22Rv1 (cell line): Measurements from ENCODE around the gene GLIS1.

ENCODE experiments used
- H3K27ac ChIP-seq: fragments of 450-650 bp; 2 replicates; pipeline ENCODE4 v1.5.1; 2017
- ZFX ChIP-seq: fragments of 450-650 bp; IDR thresholded peaks from 2 replicates; pipeline ENCODE4 v1.6.1; 2017; ENCODE audit warnings: antibody characterized with exemption, borderline replicate concordance
- TF ChIP-seq, protein P1 (sequence below): fragments of 450-650 bp; IDR thresholded peaks from 2 replicates; pipeline ENCODE4 v1.5.1; 2017; ENCODE audit warnings: mild to moderate bottlenecking

The GLIS1 gene

DNA sequence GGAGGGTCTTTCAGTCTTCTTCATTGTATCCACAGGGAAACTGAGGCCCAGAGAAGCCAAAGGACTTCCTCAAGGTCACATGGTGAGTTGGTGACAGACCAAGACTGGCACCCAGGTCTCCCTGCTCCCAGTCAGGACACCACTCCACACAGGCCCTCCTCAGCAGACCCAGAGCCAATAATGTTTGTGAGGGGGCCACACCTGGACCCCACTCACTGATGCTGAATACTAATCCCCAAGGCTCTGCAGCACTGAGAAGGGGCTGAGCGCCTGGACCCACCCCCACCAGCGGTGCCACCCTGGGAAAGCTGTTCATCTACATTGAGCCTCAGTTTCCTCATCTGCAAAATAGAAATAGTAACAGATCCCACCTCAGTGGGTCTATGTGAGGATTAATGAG, 79.5 kb downstream of the GLIS1 start:
- TF ChIP-seq ZFX: no peak
- TF ChIP-seq, protein P1, sequence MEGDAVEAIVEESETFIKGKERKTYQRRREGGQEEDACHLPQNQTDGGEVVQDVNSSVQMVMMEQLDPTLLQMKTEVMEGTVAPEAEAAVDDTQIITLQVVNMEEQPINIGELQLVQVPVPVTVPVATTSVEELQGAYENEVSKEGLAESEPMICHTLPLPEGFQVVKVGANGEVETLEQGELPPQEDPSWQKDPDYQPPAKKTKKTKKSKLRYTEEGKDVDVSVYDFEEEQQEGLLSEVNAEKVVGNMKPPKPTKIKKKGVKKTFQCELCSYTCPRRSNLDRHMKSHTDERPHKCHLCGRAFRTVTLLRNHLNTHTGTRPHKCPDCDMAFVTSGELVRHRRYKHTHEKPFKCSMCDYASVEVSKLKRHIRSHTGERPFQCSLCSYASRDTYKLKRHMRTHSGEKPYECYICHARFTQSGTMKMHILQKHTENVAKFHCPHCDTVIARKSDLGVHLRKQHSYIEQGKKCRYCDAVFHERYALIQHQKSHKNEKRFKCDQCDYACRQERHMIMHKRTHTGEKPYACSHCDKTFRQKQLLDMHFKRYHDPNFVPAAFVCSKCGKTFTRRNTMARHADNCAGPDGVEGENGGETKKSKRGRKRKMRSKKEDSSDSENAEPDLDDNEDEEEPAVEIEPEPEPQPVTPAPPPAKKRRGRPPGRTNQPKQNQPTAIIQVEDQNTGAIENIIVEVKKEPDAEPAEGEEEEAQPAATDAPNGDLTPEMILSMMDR: no peak
- no peak overlapping the region for H3K27ac ChIP-seq

DNA sequence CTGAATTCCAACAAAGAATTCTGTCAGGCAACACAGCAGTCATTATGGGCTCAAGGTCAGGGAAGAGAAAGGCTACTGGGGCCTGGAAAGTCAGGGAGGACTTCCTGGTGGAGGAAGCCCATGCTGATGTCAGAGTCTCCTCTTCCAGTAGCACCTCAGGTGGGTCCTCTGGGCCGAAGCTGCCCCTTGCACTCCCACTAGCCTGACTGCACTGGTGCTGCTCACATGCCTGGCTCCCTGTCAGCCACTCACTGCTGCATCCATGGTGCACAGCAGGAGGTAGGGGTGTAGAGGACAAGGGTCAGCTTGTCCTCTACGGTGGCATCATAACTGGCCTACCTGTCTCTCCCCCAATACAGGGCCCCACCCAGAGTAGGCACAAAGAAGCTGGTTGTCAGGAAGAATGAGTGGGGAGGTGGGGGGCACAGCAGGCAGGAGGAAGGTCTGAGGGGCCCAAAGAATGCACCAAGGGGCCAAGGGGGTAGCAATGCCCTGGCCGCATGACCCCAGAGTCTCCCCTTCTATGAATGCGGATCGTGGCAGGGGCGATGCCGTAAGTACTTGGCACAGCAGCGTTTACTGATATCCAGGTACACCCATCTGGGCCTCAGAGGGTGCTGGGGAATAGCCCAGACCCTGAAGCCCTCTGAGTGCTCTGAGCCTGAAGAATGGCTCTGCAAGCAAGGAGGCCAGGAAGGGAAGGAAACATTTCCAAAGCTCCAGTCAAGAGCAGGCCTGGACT, 80.3 kb downstream of the GLIS1 start:
- H3K27ac ChIP-seq: no peak overlapping the region
- TF ChIP-seq, protein P1: no peak
- no peak for TF ChIP-seq ZFX

DNA sequence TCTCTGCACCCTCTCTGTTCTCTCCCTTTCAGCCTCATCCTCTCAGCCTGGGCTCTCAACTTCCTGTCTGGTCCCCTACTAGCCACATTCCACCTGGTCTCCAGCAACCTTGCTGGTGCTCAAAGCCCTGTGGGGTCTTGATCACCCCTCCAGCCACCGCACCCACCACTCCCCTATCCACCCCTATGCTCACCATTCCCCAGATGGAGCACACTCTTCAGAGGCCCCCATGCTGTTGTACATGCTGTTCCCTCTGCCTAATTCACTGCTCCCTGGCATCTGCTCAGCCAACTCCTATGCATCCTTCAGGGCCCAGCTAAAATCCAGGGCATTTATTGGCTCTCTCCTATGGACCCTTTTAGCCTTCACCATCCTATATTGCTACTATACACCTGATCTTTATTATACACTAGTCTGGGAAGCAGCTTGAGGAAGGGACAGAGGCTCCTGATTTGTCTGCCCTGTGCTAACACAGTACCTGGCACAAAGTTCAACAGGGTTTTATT, 81.0 kb downstream of the GLIS1 start:
- H3K27ac ChIP-seq: no peak overlapping the region

DNA sequence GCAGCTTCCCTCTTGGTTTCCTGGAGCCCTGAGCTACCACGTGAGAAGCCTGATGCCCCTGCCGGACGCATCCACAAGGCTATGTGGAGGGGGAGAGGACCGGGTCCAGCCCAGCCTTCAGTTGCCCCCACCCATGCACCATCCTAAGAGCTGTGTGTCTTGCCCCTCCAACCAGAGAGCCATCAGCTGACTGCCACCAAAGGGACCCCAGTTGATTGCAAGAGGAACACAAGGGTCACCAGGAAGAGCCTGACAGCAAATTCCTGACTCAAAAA, 81.5 kb downstream of the GLIS1 start:
- no peak overlapping the region for H3K27ac ChIP-seq
- TF ChIP-seq ZFX: no peak
- TF ChIP-seq, protein P1: no peak

More for the DNA sequence above, 81.0 kb downstream of the GLIS1 start:
- TF ChIP-seq ZFX: no peak
- TF ChIP-seq, protein P1: no peak

DNA sequence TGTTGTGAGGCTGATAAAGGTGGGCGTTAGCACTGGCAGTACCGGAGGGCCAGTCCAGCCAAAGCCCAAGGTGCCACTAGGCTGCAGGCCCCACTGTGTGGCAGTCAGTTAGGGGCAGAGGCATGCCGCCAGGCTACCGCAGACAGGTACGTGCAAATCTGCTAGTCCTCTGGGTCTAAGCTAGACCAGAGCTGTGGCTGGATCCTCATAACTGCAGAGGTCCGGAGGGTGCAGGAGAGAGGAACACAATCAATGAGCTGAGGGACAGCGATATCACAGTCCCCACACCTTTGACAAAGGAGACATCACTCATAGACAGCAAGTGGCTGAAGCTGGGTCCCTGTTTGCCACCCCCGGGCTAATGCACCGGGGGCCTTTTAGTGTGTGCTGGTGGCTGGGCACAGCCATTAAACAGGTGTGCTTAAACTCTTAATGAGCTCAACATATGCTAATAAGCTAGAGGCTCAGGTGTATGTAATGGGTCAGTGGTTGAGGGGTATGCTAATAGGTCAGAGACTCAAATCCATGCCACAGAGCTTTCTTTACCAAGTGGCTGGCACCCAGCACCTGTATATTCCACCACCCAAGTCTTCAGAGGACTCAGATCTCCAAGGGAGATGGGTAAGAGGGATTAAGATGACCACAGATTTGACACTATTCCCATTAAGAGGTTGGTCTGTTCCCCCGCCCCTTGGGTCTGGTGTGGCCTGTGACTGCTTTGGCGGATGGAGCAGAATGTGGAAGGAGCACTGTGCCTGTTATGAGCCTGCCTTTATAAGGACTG, 82.0 kb downstream of the GLIS1 start:
- TF ChIP-seq ZFX: no peak
- TF ChIP-seq, protein P1: no peak
- no peak overlapping the region for H3K27ac ChIP-seq

DNA sequence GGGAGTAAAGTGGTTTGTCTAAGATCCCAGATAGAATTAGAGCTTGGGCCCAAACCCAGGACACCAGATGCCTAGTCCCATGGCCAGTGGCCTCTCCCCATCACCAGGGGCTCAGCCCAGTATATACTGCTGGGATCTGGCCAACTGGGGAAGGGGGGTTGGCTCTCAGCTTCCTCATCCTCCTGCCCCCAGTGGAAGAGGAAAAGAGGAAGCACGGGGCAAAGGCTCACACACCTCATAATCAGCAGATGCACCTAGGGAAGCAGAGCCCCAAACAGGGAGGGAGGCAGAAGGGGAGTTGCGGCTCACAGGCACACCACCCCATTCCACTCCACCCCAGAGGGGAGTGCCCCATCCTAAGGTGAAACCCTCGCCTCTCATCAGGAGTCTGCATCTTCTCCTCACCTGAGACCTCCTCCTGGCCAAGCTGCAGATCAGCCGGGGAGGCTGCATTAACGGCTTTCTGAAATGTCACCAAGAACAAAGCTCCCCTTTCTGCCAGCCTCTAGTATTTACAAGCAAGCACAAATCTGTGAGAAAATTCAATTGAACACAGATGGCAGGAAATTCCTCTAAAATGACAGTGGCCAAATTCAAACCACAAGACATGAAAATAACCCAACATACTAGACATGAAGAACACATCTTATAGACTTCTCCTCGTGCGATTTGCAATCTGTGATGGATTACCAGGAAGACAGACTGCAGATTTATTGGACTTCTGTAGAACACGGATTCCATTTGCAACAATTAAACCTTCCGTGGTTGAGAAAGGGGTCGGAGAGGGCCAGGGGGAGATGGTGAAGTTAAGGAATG, 82.8 kb downstream of the GLIS1 start:
- TF ChIP-seq, protein P1: no peak
- no peak for TF ChIP-seq ZFX
- H3K27ac ChIP-seq: no peak overlapping the region
